MCF 10A (cell line): Measurements from ENCODE around the gene MPP1. TPM values are rescaled to one million over a fixed set of nuclear protein-coding genes. Genes with fewer than 3 reads are reported as not detected.

ENCODE experiments used
- BruUV-seq: library from RNA; stranded (reverse); fragments of 400-500 nt; replicated peaks from 2 replicates; lab custom pipeline; 2021; lab: Mats Ljungman, UMichigan
- CTCF ChIA-PET: fragments of 300-600 bp; sonication (Branson Sonifier 250); formaldehyde crosslinking; extraction: SDS; loops from one replicate; lab custom pipeline; 2021; ENCODE audit warnings: antibody characterized with exemption, inconsistent platforms; lab: Yijun Ruan, JAX
- POLR2A ChIA-PET: fragments of 300-600, 350-650 bp; sonication (Branson Sonifier 250); formaldehyde crosslinking; extraction: SDS; loops from one replicate; lab custom pipeline; 2020; ENCODE audit warnings: antibody characterized with exemption, inconsistent platforms; lab: Yijun Ruan, JAX
- DNase-seq: peaks from one replicate; pipeline ENCODE4 v3.0.0-alpha.2; 2018; ENCODE audit not compliant: unreplicated experiment
- H3K27ac Mint-ChIP-seq: one replicate; pipeline ENCODE4 v1.8.0; 2022; ENCODE audit warnings: mild to moderate bottlenecking, low read depth, mixed read lengths; ENCODE audit not compliant: unreplicated experiment
- H3K27me3 Mint-ChIP-seq: one replicate; pipeline ENCODE4 v1.8.0; 2022; ENCODE audit warnings: mixed read lengths; ENCODE audit not compliant: insufficient read depth, unreplicated experiment
- H3K36me3 Mint-ChIP-seq: one replicate; pipeline ENCODE4 v1.8.0; 2022; ENCODE audit warnings: mild to moderate bottlenecking, moderate library complexity, mixed read lengths; ENCODE audit not compliant: insufficient read depth, unreplicated experiment
- H3K4me1 Mint-ChIP-seq: one replicate; pipeline ENCODE4 v1.8.0; 2022; ENCODE audit warnings: mixed read lengths; ENCODE audit not compliant: insufficient read depth, unreplicated experiment
- H3K4me3 Mint-ChIP-seq: one replicate; pipeline ENCODE4 v1.8.0; 2022; ENCODE audit warnings: mild to moderate bottlenecking, moderate library complexity, mixed read lengths; ENCODE audit not compliant: unreplicated experiment
- H3K9me3 Mint-ChIP-seq: one replicate; pipeline ENCODE4 v1.8.0; 2022; ENCODE audit warnings: mixed read lengths; ENCODE audit not compliant: unreplicated experiment
- intact Hi-C: fragments of 100-400 bp; cut with micrococcal nuclease; formaldehyde crosslinking; loops from 2 replicates; pipeline ENCODE4 v1.14.1; 2022
- total RNA-seq: library from RNA; stranded (reverse); gene quantifications from 2 replicates; pipeline ENCODE4 v1.2.3, GENCODE V29; 2022
- TF ChIP-seq, protein P1 (sequence below): fragments of 200-600 bp; IDR thresholded peaks from one replicate; pipeline ENCODE4 v1.8.0; 2022; ENCODE audit warnings: antibody characterized with exemption, mild to moderate bottlenecking; ENCODE audit not compliant: unreplicated experiment

The MPP1 gene
- total RNA-seq, 1 experiment from 2014 or later: 11.8 TPM

DNA sequence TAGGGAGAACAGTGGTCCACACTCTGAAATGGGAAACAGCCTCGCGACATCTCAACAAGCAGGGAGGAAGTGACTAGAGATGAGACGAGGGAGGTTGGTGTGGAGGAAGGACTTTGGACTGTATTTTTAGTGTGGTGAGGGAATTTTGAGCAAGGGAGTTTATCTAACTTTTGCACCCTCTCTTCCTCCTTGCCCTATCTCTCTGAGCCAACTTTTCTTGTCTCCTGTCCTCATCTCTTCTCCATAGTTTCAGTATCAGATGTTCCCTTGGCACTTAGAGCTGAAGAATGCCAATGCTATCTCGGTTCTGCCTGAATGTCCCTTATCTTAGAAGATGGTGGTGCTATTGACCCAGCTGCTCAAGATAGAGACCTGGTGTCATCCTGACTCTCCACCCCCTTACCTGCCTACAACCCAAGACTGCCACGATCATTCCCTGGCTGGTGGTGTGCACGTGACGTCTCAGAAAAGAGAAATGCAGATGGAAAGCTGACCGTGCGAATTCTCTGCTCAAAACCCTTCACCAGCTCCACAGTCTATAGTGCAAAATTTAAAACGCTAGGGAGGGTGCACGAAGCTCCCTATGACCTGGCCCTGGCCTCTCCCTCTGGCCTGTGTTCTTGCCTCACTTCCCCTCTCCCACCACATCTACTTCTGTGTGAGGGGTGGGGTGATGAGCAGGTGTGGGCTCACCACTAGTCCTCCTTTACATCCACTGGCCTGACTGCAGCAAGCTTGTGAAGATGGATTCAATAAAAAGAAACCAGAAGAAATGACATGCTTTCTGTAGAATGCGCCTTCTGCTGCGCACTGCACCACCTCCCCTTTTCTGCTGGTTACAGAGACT lies 20.9 kb downstream of the MPP1 start:
- intact Hi-C loops: no loop called here
- no TSS peak for BruUV-seq
- H3K4me1 Mint-ChIP-seq: no peaks in the 10 kb centered on the region
- CTCF ChIA-PET: no interaction called here
- DNase-seq: no peak
- H3K36me3 Mint-ChIP-seq: peaks cover 7% of the 10 kb centered on the region
- H3K27me3 Mint-ChIP-seq: peaks cover 78% of the 10 kb centered on the region
- TF ChIP-seq, protein P1, sequence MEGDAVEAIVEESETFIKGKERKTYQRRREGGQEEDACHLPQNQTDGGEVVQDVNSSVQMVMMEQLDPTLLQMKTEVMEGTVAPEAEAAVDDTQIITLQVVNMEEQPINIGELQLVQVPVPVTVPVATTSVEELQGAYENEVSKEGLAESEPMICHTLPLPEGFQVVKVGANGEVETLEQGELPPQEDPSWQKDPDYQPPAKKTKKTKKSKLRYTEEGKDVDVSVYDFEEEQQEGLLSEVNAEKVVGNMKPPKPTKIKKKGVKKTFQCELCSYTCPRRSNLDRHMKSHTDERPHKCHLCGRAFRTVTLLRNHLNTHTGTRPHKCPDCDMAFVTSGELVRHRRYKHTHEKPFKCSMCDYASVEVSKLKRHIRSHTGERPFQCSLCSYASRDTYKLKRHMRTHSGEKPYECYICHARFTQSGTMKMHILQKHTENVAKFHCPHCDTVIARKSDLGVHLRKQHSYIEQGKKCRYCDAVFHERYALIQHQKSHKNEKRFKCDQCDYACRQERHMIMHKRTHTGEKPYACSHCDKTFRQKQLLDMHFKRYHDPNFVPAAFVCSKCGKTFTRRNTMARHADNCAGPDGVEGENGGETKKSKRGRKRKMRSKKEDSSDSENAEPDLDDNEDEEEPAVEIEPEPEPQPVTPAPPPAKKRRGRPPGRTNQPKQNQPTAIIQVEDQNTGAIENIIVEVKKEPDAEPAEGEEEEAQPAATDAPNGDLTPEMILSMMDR: no peak
- no peak overlapping the region for H3K4me3 Mint-ChIP-seq
- H3K9me3 Mint-ChIP-seq: no peaks in the 10 kb centered on the region
- POLR2A ChIA-PET: interaction anchor here (0.7 kb wide), 1 partner anchor 23 kb away, joined by 6 read pairs; no protein-coding TSS in a partner anchor
- H3K27ac Mint-ChIP-seq: no peak overlapping the region

DNA sequence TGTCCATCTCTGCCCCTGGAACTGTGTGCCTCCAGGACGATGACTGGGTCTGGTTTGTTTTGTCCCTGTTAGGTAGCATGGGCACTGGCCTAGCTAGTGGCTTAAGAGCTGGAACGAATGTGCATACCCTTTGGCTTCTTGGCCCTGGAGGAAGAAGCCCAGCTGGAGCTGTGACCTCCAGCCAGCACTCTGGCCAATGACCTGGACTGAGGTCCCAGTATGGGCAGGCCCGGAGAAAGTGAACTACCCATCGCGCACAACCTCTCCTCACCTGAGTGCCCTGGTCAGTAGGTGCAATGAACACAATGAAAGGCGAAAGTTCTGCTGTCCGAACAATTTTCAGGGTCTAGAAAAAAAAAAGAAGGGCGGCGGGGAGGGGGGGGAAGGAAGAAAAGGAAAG lies 24.3 kb downstream of the MPP1 start:
- TF ChIP-seq, protein P1: no peak
- intact Hi-C loops: no loop called here
- no peaks in the 10 kb centered on the region for H3K4me1 Mint-ChIP-seq
- no peak overlapping the region for H3K27ac Mint-ChIP-seq
- ChIA-PET POLR2A (interaction anchor here (1.5 kb wide), 1 partner anchor 18 kb away, joined by 6 read pairs; no protein-coding TSS in a partner anchor), CTCF (interaction anchor here (1.6 kb wide), 1 partner anchor 17 kb away, joined by 5 read pairs; the partner anchor contains the start of gene DKC1)
- peaks cover 50% of the 10 kb centered on the region for H3K27me3 Mint-ChIP-seq
- BruUV-seq: no TSS peak
- H3K9me3 Mint-ChIP-seq: no peaks in the 10 kb centered on the region
- no peak overlapping the region for H3K4me3 Mint-ChIP-seq
- peaks cover 34% of the 10 kb centered on the region for H3K36me3 Mint-ChIP-seq
- no peak for DNase-seq

DNA sequence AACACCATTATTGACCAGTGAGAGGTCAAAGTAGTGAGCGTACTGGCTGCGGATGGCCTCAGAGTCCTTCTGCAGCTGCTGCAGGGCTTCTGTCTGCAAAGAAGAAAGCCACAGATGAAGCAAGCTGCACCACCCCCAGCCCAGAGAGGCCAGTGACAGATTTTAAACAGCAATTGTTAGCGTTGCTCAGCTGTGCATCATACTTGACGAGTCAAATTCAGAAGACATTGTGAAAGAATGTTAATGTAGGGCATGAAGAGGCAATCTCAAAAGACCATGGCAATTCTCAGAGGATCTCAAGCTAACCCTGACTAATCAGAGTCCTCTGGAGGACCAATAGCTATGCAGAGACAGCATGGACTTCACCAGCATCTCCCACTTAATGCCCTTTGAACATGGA lies 26.0 kb downstream of the MPP1 start:
- Mint-ChIP-seq H3K27me3 (peaks cover 33% of the 10 kb centered on the region), H3K9me3 (no peaks in the 10 kb centered on the region), H3K27ac (no peak overlapping the region), H3K4me1 (no peaks in the 10 kb centered on the region), H3K4me3 (no peak overlapping the region), H3K36me3 (peaks cover 51% of the 10 kb centered on the region)
- ChIA-PET CTCF (interaction anchor here (1.0 to 1.6 kb wide), 2 partner anchors 16 to 18 kb away, joined by 3 to 5 read pairs; partner anchors contain the start of gene DKC1), POLR2A (interaction anchor here (0.8 to 1.5 kb wide), 3 partner anchors 17 to 25 kb away, joined by 3 to 4 read pairs (median 3); partner anchors contain the start of gene DKC1)
- no peak for DNase-seq
- BruUV-seq: no TSS peak
- TF ChIP-seq, protein P1: no peak
- intact Hi-C loops: no loop called here

GRCh38 chrX:154776753-154777152 lies 28.5 kb downstream of the MPP1 start:
- no peaks in the 10 kb centered on the region for H3K4me1 Mint-ChIP-seq
- ChIA-PET CTCF (no interaction called here), POLR2A (interaction anchor here (1.1 to 3.3 kb wide), 2 partner anchors 13 to 48 kb away, joined by 3 to 14 read pairs; no protein-coding TSS in a partner anchor)
- TF ChIP-seq, protein P1: no peak
- intact Hi-C loops: no loop called here
- H3K27ac Mint-ChIP-seq: no peak overlapping the region
- peaks cover 67% of the 10 kb centered on the region for H3K36me3 Mint-ChIP-seq
- no peak for DNase-seq
- H3K9me3 Mint-ChIP-seq: no peaks in the 10 kb centered on the region
- no peak overlapping the region for H3K4me3 Mint-ChIP-seq
- BruUV-seq: no TSS peak
- H3K27me3 Mint-ChIP-seq: peaks cover 11% of the 10 kb centered on the region
